ENCODE measurements around the gene CRACR2B. TPM values are rescaled to one million over a fixed set of nuclear protein-coding genes. Genes with fewer than 3 reads are reported as not detected.
A peak's percentile ranks its signal among the peaks of the same experiment; 100 is the strongest.

The CRACR2B gene
- total and polyA plus RNA-seq, 11 donors = 8.8 to 43.5 (median 17.7) TPM

DNA sequence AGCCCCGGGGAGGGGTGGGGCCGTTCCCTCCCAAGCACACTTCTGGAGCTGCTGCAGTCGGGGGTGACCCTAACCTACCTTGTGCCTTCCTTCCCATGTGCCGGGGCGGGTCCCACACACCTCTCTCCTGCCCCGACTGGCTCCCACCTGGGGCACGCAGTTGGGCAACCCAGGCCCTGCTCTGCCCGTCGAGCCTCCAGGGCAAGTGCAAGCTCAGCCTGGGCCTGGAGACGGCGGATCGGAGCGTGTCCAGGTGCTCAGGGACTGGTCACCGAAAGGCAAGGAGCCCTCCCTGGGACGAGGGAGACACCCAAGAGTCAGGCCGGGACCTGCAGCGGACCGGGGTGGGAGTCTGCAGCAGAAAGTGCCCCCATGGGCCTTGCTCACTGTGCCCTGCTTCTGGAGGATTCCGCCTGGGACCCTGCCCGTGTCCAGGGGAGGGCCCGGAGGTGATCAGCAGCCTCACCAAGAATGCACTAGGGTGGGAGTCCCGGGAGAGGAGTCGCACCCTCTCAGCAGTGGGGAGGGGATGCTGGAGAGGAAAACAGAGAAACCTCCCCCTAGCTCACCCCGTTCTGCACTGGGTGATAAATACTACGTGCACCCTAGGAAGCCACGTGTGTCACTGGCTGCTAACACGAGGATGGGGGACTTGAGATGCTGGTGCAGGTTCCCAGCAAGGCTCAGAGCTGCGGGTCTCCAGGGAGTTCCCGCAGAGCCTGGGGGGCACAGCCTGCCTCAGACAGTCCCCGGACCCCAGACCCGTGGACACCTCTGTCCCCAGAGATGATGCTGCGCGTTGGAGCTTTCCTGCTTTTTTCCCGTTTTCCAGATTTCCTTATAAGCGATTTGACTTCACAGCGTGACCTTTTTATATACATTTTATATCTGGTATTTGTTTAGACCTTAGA is 45.2 kb upstream of the CRACR2B start:
- peak in 1 of 5 donors; percentile 23 for DNase-seq
- TF ChIP-seq, protein P1, sequence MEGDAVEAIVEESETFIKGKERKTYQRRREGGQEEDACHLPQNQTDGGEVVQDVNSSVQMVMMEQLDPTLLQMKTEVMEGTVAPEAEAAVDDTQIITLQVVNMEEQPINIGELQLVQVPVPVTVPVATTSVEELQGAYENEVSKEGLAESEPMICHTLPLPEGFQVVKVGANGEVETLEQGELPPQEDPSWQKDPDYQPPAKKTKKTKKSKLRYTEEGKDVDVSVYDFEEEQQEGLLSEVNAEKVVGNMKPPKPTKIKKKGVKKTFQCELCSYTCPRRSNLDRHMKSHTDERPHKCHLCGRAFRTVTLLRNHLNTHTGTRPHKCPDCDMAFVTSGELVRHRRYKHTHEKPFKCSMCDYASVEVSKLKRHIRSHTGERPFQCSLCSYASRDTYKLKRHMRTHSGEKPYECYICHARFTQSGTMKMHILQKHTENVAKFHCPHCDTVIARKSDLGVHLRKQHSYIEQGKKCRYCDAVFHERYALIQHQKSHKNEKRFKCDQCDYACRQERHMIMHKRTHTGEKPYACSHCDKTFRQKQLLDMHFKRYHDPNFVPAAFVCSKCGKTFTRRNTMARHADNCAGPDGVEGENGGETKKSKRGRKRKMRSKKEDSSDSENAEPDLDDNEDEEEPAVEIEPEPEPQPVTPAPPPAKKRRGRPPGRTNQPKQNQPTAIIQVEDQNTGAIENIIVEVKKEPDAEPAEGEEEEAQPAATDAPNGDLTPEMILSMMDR (IDR thresholded peaks at IDR 0.05) = no peak
- TF ChIP-seq POLR2A (IDR thresholded peaks at IDR 0.05) = no peak
- 73 to 79% (median 78%) methylated on average over 31 to 36 of the region's 36 CpGs for WGBS, 4 donors
- H3K27me3 ChIP-seq = no peaks in the 10 kb centered on the region
- H3K4me1 ChIP-seq = peaks cover 0 to 23% (median 15%) of the 10 kb centered on the region in 12 donors
- H3K27ac ChIP-seq = no peak overlapping the region
- peaks cover 0 to 3% (median 0%) of the 10 kb centered on the region in 9 donors for H3K36me3 ChIP-seq
- H3K4me3 ChIP-seq = no peak overlapping the region
- no peaks in the 10 kb centered on the region for H3K9me3 ChIP-seq
- ATAC-seq = no peak
- intact Hi-C loops (cut with DNase I) = no loop called here

DNA sequence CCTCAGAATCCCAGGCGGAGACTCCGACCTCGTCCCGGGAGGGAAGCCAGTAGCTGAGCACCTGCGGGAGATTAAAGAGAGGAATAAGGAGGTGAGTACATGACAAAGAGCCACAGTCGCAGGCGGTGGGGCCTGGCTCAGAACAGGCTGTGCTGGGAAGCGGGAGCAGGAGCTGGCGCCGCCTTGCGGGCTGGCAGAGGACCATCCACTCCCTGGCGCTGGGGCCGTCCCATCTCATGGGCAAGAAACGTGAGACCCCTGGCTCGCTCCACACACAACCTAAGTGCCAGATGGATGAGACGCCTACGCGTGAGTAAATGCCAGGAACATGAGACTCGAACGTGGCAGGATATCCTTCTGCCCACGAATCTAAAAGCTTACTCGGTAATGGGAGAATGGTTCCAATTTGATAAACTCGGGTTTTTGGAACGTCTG is 44.1 kb upstream of the CRACR2B start:
- H3K4me3 ChIP-seq = no peak overlapping the region
- ATAC-seq (peak; percentile 52 to 90 (median 78)), DNase-seq (peak; percentile 50 to 85 (median 73))
- H3K4me1 ChIP-seq = peaks cover 0 to 16% (median 8%) of the 10 kb centered on the region in 12 donors
- H3K36me3 ChIP-seq = peaks cover 0 to 3% (median 0%) of the 10 kb centered on the region in 9 donors
- H3K9me3 ChIP-seq = no peaks in the 10 kb centered on the region
- H3K27me3 ChIP-seq = peaks cover 0 to 6% (median 0%) of the 10 kb centered on the region in 9 donors
- H3K27ac ChIP-seq = peak overlapping the region in 1 of 12 donors; percentile 29
- intact Hi-C loops (cut with DNase I) = no loop called here
- no peak for TF ChIP-seq POLR2A (IDR thresholded peaks at IDR 0.05)
- TF ChIP-seq, protein P1 (IDR thresholded peaks at IDR 0.05) = peak in 11 of 12 donors; percentile 35 to 70 (median 58)
- WGBS, 4 donors = 19 to 35% (median 33%) methylated on average over 23 to 24 of the region's 24 CpGs

DNA sequence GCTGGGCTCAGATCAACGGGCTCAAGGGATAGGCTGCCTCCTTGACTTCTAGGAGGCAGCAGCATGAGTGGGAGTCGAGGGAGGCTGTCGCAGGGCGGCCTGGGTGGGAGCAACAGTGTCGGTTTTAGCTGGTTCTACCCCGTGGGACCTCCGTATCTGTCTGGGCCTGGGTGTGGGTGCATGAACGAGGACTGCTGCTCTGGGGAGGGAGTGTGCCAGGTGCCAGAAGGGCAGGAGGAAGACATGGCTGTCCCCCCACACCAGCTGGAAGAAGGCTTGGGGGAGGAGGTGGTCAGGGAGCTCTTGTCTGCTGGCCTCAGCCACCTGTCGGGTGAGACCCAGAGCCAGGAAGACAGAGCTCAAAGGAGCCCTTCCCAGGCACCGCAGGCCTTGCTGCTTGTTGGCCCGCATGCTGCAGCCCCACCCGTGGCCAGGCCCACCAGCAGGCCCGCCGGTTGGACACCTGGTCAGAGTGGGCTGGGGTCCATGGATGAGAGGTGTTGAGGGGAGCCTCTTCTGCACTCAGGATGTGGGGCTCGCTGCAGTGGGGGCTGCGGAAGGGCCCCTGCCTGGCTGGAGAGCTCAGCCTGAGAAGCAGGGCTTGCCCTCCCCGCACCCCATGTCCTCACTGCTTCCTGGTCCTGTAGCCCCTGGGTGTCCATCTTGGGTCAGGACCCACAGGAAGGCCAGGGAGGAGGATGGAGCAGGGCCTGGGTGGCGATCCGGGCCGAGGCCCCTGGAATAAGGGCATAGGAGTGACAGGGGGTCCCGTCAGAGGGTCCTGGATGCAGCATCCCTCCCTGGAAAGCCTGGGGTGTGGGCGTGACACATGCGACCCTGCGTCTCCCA is 41.3 kb upstream of the CRACR2B start:
- Histone ChIP-seq H3K4me1 (peaks cover 0 to 14% (median 10%) of the 10 kb centered on the region in 12 donors), H3K27ac (no peak overlapping the region), H3K27me3 (peaks cover 0 to 22% (median 7%) of the 10 kb centered on the region in 9 donors), H3K4me3 (no peak overlapping the region), H3K36me3 (peaks cover 0 to 7% (median 0%) of the 10 kb centered on the region in 9 donors), H3K9me3 (no peaks in the 10 kb centered on the region)
- ATAC-seq (no peak), DNase-seq (no peak)
- TF ChIP-seq, protein P1 (IDR thresholded peaks at IDR 0.05) = no peak
- no peak for TF ChIP-seq POLR2A (IDR thresholded peaks at IDR 0.05)
- 75 to 80% (median 77%) methylated on average over 15 to 24 of the region's 24 CpGs for WGBS, 4 donors
- intact Hi-C loops (cut with DNase I) = no loop called here

All from heart left ventricle (tissue), 16 donors.